HG03103 (cell line): ENCODE results near the gene PLS3.
A peak's percentile ranks its signal among the peaks of the same experiment; 100 is the strongest.
"Not testable (repeated sequence)": the region's sequence is repeated elsewhere in the genome, so short reads cannot be mapped to it uniquely, and the experiment has no call there.

Experiments used
- ATAC-seq: cut with Tn5 transposase; IDR thresholded peaks from one replicate; pipeline ENCODE4 v1.9.1; 2021; ENCODE audit warnings: low read depth; ENCODE audit not compliant: unreplicated experiment

The PLS3 gene

GRCh38 chrX:115602729-115603389 lies 41.9 kb downstream of the PLS3 start:
- no peak for ATAC-seq

GRCh38 chrX:115603534-115604074 lies 42.6 kb downstream of the PLS3 start:
- no peak for ATAC-seq

- ATAC-seq = no peak
Observed at GRCh38 chrX:115606861-115607260, 45.9 kb downstream of the PLS3 start.

DNA sequence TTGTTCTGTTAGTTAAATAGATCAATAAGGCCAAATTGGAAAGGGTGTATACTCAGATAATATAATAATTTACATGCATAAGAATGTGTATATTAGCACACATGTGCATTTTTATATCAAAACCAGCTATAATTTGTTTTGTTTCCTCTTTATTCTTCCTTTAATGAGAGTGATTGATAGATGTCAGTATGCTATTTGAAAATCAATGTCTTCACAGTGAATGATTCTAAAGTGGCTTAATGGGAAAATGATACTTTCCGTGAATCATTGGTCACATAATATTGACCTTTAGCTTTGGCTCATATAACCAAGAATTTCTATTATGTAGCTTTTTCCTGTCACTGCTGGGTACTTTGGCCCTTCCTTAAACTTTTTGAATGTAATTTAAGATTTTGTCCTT lies 48.6 kb downstream of the PLS3 start:
- ATAC-seq = no peak

DNA sequence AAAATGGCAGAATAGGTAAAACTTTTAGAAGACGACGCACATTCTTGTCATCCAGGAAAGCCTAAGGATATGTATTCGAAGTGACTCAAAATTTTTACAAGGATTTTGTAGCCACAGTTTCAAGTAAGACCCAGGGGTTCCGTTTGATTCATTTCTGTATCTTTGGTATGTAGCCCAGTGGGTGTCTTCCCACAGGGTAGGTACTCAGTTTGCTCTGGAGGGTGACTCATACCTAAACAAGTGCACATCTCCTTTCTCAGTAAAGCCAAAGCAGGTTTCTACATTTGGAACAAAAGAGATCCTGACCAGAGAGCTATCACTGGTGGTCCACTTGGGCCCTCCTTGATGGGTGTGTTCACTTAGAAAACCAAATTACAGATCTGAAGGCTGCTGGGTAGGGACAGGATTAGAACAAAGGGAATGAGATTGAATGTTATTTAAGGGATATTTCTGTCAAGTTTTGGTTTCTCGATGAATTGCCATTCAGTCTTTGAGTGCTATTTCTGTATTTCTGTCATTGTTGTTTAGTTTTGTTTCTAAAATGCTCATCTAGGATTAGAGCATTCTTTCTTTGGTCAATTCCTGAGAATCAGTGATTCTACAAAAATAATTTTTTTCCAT lies 56.1 kb downstream of the PLS3 start:
- peak; percentile 99 for ATAC-seq

DNA sequence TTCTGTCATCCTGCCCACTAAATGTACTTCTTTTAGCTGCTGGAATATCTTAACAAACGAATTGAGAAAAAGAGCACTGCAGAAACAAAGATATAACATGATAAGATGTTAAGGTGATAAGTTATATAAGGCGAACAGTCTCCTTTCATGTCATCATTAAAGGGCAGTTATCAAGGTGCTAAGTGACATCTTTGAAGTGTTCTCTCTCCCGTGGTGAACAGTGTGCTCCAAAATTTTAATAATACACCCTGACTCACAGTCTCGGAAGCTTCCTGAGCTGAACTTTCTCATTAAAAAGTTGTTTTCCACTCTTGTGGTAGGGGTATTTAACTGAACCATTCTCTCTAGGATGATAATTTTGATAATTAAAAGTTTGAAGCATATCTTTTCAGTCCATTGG lies 61.6 kb downstream of the PLS3 start:
- no peak for ATAC-seq

GRCh38 chrX:115624916-115625315 lies 63.9 kb downstream of the PLS3 start:
- ATAC-seq = no peak

DNA sequence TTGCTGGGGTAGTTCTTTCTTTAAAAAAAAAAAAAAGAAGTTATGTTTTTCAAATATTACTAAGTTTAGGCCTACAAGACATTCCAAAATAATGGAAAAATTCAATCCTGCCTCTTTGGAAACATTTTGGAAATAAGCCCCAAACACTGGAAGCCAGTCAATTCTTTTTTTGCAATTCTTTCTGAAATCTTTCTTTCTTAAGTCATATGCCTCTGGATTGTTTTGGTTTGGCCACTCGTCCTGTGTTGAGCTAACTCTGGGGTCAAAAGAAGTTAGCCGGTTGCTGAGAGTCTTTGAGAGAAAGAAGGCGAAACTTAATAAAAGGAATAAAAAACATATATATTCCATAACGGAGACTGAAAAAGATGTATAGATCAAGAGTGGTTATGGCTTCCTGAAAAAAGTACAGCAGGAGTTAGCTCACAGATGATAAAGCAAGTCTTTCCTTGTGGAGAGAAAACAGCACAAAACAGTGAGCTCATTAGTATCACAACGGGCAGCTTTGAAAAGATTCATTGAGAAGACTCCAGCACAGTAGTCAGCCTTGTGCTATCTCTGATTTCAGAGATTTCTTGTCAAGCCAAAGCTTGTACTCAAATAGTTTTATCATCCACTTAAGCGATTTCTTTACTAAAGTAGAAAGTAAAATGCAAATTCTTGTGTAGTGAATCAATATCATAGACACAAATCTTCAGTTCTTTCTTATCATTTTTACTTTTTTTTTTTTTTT lies 64.8 kb downstream of the PLS3 start:
- ATAC-seq = no peak

- ATAC-seq = no peak
Observed at GRCh38 chrX:115630204-115630603, 69.2 kb downstream of the PLS3 start.

- no peak for ATAC-seq
Observed at GRCh38 chrX:115632455-115632854, 71.5 kb downstream of the PLS3 start.

DNA sequence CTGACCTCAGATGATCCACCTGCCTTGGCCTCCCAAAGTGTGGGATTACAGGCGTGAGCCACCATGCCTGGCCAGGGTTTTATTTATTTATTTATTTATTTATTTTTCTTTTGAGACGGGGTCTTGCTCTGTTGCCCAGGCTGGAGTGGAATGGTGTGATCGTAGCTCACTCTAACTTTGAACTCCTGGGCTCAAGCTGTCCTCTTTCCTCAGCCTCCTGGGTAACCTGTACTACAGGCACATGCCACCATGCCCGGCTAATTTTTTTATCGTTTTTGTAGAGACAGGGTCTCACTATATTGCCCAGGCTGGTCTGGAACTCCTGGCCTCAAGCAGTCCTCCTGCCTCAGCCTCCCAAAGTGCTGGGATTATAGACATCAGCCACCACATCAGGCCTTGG lies 72.4 kb downstream of the PLS3 start:
- not testable (repeated sequence) for ATAC-seq

- no peak for ATAC-seq
Observed at GRCh38 chrX:115639334-115639880, 78.4 kb downstream of the PLS3 start.

- ATAC-seq = no peak
Observed at GRCh38 chrX:115642311-115642710, 81.3 kb downstream of the PLS3 start.

DNA sequence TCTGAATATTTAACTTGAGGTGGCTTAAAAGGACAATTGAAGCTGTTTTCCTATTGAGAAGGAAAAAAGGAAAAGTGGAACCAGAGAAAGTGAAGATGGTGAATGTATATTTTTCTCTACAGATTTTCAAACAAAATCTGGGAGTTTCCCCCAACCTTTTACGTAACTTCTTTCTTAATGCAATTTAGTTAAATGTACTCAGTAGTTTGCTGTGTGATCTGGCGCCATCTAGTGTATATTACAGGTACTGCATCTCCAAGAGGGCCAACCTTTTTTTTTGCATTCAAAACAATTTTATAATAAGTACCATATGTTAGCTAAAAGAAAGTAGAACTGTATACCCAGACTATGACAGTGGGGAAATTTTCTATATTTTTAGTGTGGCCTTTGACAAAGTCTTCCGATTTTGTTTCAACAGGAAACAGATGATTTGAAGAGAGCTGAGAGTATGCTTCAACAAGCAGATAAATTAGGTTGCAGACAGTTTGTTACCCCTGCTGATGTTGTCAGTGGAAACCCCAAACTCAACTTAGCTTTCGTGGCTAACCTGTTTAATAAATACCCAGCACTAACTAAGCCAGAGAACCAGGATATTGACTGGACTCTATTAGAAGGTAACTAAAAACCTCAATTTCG lies 82.0 kb downstream of the PLS3 start:
- ATAC-seq = no peak

DNA sequence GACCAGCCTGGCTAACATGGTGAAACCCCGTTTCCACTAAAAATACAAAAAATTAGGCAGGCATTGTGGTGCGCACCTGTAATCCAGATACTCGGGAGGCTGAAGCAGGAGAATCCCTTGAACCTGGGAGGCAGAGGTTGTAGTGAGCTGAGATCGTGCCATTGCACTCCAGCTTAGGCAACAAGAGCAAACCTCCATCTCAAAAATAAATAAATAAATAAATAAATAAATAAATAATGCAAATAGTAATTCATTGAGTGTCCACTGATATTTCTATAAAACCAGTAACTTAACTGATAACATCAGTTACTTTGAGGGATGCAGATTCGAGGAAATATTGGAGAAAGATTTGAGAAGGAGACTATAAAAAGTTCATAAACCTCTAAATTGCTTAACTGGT lies 83.4 kb downstream of the PLS3 start:
- ATAC-seq = not testable (repeated sequence)

- ATAC-seq = no peak
Observed at GRCh38 chrX:115649461-115650063, 88.6 kb downstream of the PLS3 start.

GRCh38 chrX:115650449-115650848 lies 89.5 kb downstream of the PLS3 start:
- no peak for ATAC-seq

GRCh38 chrX:115650916-115651315 lies 89.9 kb downstream of the PLS3 start:
- no peak for ATAC-seq

DNA sequence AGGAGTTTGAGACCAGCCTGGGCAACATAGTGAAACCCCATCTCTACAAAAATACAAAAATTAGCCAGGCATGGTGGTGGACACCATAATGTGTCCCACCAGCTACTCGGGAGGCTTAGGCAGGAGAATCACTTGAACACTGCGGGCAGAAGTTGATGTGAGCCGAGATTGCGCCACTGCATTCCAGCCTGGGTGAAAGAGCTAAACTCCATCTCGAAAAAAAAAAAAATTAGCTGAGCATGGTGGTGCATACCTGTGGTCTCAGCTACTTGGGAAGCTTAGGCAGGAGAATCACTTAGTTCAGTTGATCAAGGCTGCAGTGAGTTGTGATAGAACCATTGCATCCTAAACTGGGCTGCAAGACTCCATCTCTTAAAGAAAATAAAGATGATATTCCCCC lies 91.2 kb downstream of the PLS3 start:
- no peak for ATAC-seq

- ATAC-seq = no peak
Observed at GRCh38 chrX:115665122-115665521, 104.1 kb downstream of the PLS3 start.
